Astrocyte (in vitro differentiated cells and primary cell): Measurements from ENCODE around the gene PPP1R9A. TPM values are rescaled to one million over a fixed set of nuclear protein-coding genes. Genes with fewer than 3 reads are reported as not detected.

Experiments
- DNase-seq: peaks from one replicate; pipeline ENCODE4 v3.0.0-alpha.2; 2010; ENCODE audit warnings: low read depth
- FAIRE-seq: peaks from 2 replicates; lab custom pipeline; 2011; peaks lifted over from hg19 to GRCh38; lab: Jason Lieb, UNC
- H2AFZ ChIP-seq: 2 replicates; pipeline ENCODE4 v1.6.0; 2012; ENCODE audit warnings: low read depth, low read length, inconsistent platforms
- H3K27ac ChIP-seq: 2 replicates; pipeline ENCODE4 v1.5.1; 2011; ENCODE audit warnings: low read depth, low read length, inconsistent platforms
- H3K27me3 ChIP-seq: 2 replicates; pipeline ENCODE4 v1.6.0; 2011; ENCODE audit warnings: low read length, inconsistent platforms; ENCODE audit not compliant: insufficient read depth
- H3K36me3 ChIP-seq: 2 replicates; pipeline ENCODE4 v1.5.1; 2011; ENCODE audit warnings: low read length, inconsistent platforms; ENCODE audit not compliant: insufficient read depth
- H3K4me1 ChIP-seq: 2 replicates; pipeline ENCODE4 v1.5.1; 2011; ENCODE audit warnings: low read length, inconsistent platforms; ENCODE audit not compliant: insufficient read depth
- H3K4me2 ChIP-seq: 2 replicates; pipeline ENCODE4 v1.6.0; 2012; ENCODE audit warnings: low read length, inconsistent platforms
- H3K4me3 ChIP-seq: 2 replicates; pipeline ENCODE4 v1.5.1; 2011; ENCODE audit warnings: low read depth, mild to moderate bottlenecking, low read length, inconsistent platforms; ENCODE audit not compliant: insufficient read depth
- H3K79me2 ChIP-seq: 2 replicates; pipeline ENCODE4 v1.6.0; 2012; ENCODE audit warnings: mild to moderate bottlenecking, low read length, inconsistent platforms; ENCODE audit not compliant: insufficient read depth
- H3K9ac ChIP-seq: 2 replicates; pipeline ENCODE4 v1.6.0; 2012; ENCODE audit warnings: mild to moderate bottlenecking, low read length, inconsistent platforms
- H3K9me3 ChIP-seq: 2 replicates; pipeline ENCODE4 v1.5.1; 2012; ENCODE audit warnings: low read depth, mild to moderate bottlenecking, low read length, inconsistent platforms; ENCODE audit not compliant: insufficient read depth
- H4K20me1 ChIP-seq: 2 replicates; pipeline ENCODE4 v1.6.0; 2012; ENCODE audit warnings: low read length, inconsistent platforms; ENCODE audit not compliant: insufficient read depth
- H3K27ac Mint-ChIP-seq: one replicate; pipeline ENCODE4 v1.8.0; 2021; ENCODE audit warnings: mild to moderate bottlenecking, mixed read lengths; ENCODE audit not compliant: unreplicated experiment
- H3K27me3 Mint-ChIP-seq: one replicate; pipeline ENCODE4 v1.8.0; 2021; ENCODE audit warnings: low read depth, mixed read lengths; ENCODE audit not compliant: unreplicated experiment
- H3K36me3 Mint-ChIP-seq: one replicate; pipeline ENCODE4 v1.8.0; 2021; ENCODE audit warnings: low read depth, mixed read lengths; ENCODE audit not compliant: unreplicated experiment
- H3K4me1 Mint-ChIP-seq: one replicate; pipeline ENCODE4 v1.8.0; 2021; ENCODE audit warnings: low read depth, mixed read lengths; ENCODE audit not compliant: unreplicated experiment
- H3K4me3 Mint-ChIP-seq: one replicate; pipeline ENCODE4 v1.8.0; 2021; ENCODE audit warnings: mild to moderate bottlenecking, moderate library complexity, mixed read lengths; ENCODE audit not compliant: unreplicated experiment
- H3K9me3 Mint-ChIP-seq: one replicate; pipeline ENCODE4 v1.8.0; 2021; ENCODE audit warnings: mild to moderate bottlenecking, mixed read lengths; ENCODE audit not compliant: unreplicated experiment
- CTCF ChIP-seq: IDR thresholded peaks from 2 replicates; pipeline ENCODE4 v1.5.1; 2011; ENCODE audit warnings: low read depth, mild to moderate bottlenecking, inconsistent platforms, low read length, moderate library complexity; ENCODE audit not compliant: insufficient read depth
- EZH2 ChIP-seq: IDR thresholded peaks from 2 replicates; pipeline ENCODE4 v1.6.1; 2012; ENCODE audit warnings: mild to moderate bottlenecking, low read length, inconsistent platforms; ENCODE audit not compliant: insufficient read depth
- total RNA-seq: library from RNA; stranded (reverse); gene quantifications from 2 replicates; pipeline ENCODE4 v1.2.1, GENCODE V29; 2021

The PPP1R9A gene
- total RNA-seq, 1 donor from 2014 or later, result 7.5 TPM

GRCh38 chr7:95264363-95264891 is 357.0 kb downstream of the PPP1R9A start:
- H3K36me3 Mint-ChIP-seq, result no peaks in the 10 kb centered on the region
- H3K4me3 Mint-ChIP-seq, result no peak overlapping the region
- H2AFZ ChIP-seq, result no peak overlapping the region
- FAIRE-seq (no peak), DNase-seq (peak; percentile 77)
- H3K4me1 ChIP-seq, result no peaks in the 10 kb centered on the region
- H3K27ac ChIP-seq, result no peak overlapping the region
- peak overlapping the region; percentile 9 for H3K9ac ChIP-seq
- H3K4me1 Mint-ChIP-seq, result peaks cover 10% of the 10 kb centered on the region
- H3K4me3 ChIP-seq, result no peak overlapping the region
- H3K27me3 ChIP-seq, result no peaks in the 10 kb centered on the region
- H4K20me1 ChIP-seq, result no peaks in the 10 kb centered on the region
- H3K79me2 ChIP-seq, result no peaks in the 10 kb centered on the region
- H3K9me3 ChIP-seq, result no peaks in the 10 kb centered on the region
- no peaks in the 10 kb centered on the region for H3K9me3 Mint-ChIP-seq
- H3K27me3 Mint-ChIP-seq, result no peaks in the 10 kb centered on the region
- no peaks in the 10 kb centered on the region for H3K36me3 ChIP-seq
- TF ChIP-seq CTCF (no peak), EZH2 (no peak)
- peak overlapping the region; percentile 36 for H3K27ac Mint-ChIP-seq
- H3K4me2 ChIP-seq, result peak overlapping the region; percentile 31

GRCh38 chr7:95265634-95266033 is 358.2 kb downstream of the PPP1R9A start:
- Mint-ChIP-seq H3K27ac (no peak overlapping the region), H3K27me3 (no peaks in the 10 kb centered on the region), H3K4me1 (peaks cover 10% of the 10 kb centered on the region), H3K36me3 (no peaks in the 10 kb centered on the region), H3K4me3 (no peak overlapping the region), H3K9me3 (no peaks in the 10 kb centered on the region)
- TF ChIP-seq EZH2 (no peak), CTCF (no peak)
- Histone ChIP-seq H3K9ac (no peak overlapping the region), H3K9me3 (no peaks in the 10 kb centered on the region), H3K36me3 (no peaks in the 10 kb centered on the region), H3K79me2 (no peaks in the 10 kb centered on the region), H2AFZ (no peak overlapping the region), H3K4me2 (no peak overlapping the region), H3K4me3 (no peak overlapping the region), H3K4me1 (no peaks in the 10 kb centered on the region), H4K20me1 (no peaks in the 10 kb centered on the region), H3K27ac (no peak overlapping the region), H3K27me3 (no peaks in the 10 kb centered on the region)
- no peak for FAIRE-seq
- no peak for DNase-seq

- Mint-ChIP-seq H3K9me3 (no peaks in the 10 kb centered on the region), H3K27me3 (no peaks in the 10 kb centered on the region), H3K4me3 (no peak overlapping the region), H3K4me1 (peaks cover 10% of the 10 kb centered on the region), H3K27ac (no peak overlapping the region), H3K36me3 (no peaks in the 10 kb centered on the region)
- FAIRE-seq (no peak), DNase-seq (peak; percentile 10)
- H3K9me3 ChIP-seq, result no peaks in the 10 kb centered on the region
- no peaks in the 10 kb centered on the region for H4K20me1 ChIP-seq
- H3K4me1 ChIP-seq, result no peaks in the 10 kb centered on the region
- no peak overlapping the region for H3K27ac ChIP-seq
- H3K9ac ChIP-seq, result no peak overlapping the region
- no peaks in the 10 kb centered on the region for H3K27me3 ChIP-seq
- H3K79me2 ChIP-seq, result no peaks in the 10 kb centered on the region
- H3K36me3 ChIP-seq, result no peaks in the 10 kb centered on the region
- TF ChIP-seq EZH2, result no peak
- no peak for TF ChIP-seq CTCF
- H3K4me2 ChIP-seq, result no peak overlapping the region
- no peak overlapping the region for H3K4me3 ChIP-seq
- H2AFZ ChIP-seq, result no peak overlapping the region
Measured at GRCh38 chr7:95267754-95268153, 360.4 kb downstream of the PPP1R9A start.
